ENCODE results near the gene L1TD1. TPM values are rescaled to one million over a fixed set of nuclear protein-coding genes. Genes with fewer than 3 reads are reported as not detected.
"Not testable (repeated sequence)": the region's sequence is repeated elsewhere in the genome, so short reads cannot be mapped to it uniquely, and the experiment has no call there.

L1TD1 gene, protein sequence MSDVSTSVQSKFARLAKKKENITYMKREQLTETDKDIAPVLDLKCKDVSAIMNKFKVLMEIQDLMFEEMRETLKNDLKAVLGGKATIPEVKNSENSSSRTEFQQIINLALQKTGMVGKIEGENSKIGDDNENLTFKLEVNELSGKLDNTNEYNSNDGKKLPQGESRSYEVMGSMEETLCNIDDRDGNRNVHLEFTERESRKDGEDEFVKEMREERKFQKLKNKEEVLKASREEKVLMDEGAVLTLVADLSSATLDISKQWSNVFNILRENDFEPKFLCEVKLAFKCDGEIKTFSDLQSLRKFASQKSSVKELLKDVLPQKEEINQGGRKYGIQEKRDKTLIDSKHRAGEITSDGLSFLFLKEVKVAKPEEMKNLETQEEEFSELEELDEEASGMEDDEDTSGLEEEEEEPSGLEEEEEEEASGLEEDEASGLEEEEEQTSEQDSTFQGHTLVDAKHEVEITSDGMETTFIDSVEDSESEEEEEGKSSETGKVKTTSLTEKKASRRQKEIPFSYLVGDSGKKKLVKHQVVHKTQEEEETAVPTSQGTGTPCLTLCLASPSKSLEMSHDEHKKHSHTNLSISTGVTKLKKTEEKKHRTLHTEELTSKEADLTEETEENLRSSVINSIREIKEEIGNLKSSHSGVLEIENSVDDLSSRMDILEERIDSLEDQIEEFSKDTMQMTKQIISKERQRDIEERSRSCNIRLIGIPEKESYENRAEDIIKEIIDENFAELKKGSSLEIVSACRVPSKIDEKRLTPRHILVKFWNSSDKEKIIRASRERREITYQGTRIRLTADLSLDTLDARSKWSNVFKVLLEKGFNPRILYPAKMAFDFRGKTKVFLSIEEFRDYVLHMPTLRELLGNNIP
- under 1 TPM; 0.09 to 0.34 TPM for total RNA-seq
- long read RNA-seq = 0 reads

DNA sequence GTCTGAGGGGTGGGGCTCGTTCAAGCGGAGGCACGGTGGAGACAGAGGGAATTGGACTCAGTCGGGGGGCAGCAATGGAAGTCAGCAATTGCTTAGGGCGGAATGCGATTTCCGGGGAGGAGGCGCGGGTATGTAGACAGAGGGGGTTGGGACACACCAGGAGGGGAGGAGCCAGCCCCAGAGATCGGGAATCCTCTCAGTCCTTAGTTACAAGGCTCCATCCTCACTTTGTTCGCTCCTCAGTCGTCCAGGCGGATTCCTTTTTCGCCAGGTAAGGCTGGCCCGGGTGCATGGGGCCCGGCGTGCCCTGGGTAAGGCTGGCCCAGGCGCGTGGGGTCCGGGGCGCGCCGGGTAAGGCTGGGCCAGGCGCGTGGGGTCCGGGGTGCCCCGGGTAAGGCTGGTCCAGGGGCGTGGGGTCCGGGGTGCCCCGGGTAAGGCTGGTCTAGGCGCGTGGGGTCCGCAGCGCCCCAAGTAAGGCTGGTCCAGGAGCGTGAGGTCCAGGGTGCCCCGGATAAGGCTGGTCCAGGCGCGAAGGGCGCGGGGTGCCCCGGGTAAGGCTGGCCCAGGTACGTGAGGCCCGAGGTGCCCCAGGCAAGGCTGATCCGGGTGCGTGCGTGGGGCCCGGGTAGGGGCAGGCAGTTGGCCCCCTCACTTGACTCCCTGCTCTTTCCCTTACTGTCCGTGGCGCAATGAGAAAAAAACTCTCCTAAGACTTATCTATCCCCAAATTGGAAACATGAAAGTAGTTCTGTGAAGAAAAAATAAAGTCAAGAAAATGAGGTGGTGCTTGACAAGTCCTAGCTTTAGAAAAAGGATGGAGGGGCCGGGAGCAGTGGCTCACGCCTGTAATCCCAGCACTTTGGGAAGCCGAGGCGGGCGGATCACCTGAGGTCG lies at the start of gene L1TD1:
TSS of gene L1TD1 (plus strand) at position 199 of the 894 bp plus-strand sequence. CDS start 11,780 bp downstream, outside the sequence.
- intact Hi-C loops (cut with DNase I) = no loop called here
- no peak for ATAC-seq
- no peak for DNase-seq

DNA sequence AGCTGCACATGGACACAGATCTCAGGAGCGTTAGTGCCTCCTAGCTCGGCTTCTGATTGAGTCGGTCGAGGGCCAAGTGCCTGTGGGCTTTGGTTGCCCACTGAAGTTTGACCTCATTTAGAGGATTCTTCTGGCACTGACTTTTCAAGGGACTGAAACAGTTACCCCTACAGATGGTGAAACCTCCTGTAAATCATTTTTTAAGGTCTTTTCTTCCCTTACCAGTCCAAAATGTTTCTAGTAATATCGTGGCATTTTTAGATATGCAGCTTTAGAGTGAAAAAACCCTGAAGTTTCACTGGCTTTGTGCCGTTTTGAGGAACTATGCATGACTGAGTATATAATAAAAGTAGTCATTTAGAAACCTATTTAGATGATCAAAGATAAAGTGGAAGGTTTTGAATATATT lies 34.7 kb upstream of the L1TD1 start:
- intact Hi-C loops (cut with DNase I) = no loop called here
- DNase-seq (no peak), ATAC-seq (no peak)

DNA sequence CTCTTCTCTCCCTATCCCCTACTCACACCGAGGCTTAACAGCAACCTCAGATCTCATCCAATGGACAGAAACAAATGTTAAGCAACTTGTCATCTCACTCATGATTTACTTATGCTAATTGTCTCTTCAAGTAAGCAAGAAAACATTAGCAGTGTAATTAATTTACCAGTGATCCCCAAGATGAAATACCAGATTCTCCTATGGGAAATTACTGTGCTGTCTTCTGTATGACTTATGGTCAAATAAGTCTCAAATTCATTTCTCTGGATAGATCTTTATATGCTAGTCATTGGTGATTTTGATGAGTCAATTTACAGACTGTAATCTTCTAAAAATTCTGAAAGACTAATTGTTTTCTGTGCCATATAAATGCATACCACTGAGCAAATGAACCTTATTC lies 32.9 kb upstream of the L1TD1 start:
- DNase-seq (no peak), ATAC-seq (no peak)
- intact Hi-C loops (cut with DNase I) = no loop called here

DNA sequence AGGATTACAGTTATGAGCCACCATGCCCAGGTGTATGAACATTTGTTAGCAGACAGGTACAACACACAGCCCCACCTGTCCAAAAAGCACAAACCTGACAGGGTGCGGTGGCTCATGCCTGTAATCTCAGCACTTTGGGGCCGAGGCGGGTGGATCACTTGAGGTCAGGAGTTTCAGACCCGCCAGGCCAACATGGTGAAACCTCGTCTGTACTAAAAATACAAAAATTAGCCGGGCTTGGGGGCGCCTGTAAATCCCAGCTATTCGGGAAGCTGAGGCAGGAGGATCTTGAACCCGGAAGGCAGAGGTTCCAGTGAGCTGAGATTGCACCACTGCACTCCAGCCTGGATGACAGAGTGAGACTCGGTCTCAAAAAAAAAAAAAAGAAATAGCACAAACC lies 24.3 kb upstream of the L1TD1 start:
- ATAC-seq; intact Hi-C loops (cut with DNase I); DNase-seq: not testable (repeated sequence)

DNA sequence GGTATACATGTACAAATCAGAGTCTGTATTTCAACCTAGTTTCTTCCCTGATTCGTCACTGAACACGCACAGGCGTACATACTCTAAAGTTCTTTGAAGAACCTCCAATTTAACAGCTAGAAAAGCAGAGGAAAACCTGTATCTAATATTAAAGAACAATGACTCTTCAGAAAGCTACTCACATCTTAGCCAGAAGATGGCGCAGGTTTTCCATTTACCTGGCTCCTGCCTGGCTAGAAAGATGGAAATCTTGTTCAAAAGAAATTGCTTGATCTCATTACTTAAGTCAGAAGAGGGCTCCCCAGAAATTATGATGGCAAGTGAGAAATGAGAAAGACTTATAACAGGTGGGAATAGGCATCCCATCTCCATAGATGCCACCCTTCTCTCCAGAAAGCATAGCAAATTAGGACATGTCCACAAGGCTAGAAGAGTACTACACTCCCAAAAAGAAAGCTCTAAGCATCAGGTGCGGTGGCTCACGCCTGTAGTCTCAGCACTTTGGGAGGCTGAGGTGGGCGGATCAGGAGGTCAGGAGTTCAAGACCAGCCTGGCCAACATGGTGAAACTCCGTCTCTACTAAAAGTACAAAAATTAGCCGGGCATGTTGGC lies 19.0 kb upstream of the L1TD1 start:
- no peak for DNase-seq
- intact Hi-C loops (cut with DNase I) = loop anchor here (1.0 to 2.0 kb wide), 2 partner anchors 231 kb away; no protein-coding TSS in a partner anchor
- peak; percentile 23 to 41 for ATAC-seq

DNA sequence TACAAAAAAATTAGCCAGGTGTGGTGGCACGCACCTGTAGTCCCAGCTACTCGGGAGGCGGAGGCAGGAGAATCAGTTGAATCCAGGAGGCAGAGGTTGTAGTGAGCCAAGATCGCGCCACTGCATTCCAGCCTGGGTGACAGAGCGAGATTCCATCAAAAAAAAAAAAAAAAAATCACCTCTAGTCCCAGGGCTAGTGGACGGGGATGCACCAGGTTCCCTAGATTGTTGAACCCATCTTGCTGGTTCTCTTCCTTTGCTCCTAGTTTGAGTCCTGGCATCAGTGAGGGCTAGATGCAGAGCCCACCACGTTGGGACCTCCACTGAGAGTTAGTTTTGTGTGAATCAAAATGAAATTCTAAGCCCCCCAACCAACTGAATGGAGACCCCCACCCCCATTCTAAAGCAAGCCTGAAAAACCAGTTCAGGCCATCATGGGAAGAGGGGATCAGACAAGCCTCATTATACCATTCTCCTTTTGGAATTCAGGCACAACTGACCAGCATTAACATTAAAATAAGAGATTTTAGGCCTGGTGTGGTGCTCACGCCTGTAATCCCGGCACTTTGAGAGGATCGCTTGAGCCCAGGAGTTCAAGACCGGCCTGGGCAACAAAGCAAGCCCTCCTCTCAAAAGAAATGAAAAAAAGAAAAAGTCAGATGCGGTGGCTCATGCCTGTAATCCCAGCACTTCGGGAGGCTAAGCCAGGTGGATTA lies 17.9 kb upstream of the L1TD1 start:
- intact Hi-C loops (cut with DNase I) = no loop called here
- DNase-seq = no peak
- ATAC-seq = no peak

DNA sequence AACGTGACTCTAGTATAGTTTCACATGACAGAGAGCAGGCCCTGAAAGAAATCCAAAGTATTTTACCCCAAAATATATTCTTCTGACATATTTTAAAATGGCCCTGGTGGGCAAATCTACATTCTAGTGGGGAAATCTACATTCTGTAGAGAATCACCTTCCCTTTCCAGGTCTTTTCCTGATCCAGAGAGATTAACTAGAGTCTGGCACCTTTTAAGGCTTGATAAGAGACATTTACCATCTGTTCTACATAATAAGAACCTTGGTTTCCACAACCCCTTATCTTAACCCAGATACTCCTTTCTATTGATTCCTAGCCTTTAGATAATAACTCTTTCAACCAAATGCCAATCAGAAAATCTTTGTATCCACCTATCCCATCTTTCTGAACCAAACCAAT lies 17.0 kb upstream of the L1TD1 start:
- intact Hi-C loops (cut with DNase I) = no loop called here
- no peak for DNase-seq
- ATAC-seq = no peak

DNA sequence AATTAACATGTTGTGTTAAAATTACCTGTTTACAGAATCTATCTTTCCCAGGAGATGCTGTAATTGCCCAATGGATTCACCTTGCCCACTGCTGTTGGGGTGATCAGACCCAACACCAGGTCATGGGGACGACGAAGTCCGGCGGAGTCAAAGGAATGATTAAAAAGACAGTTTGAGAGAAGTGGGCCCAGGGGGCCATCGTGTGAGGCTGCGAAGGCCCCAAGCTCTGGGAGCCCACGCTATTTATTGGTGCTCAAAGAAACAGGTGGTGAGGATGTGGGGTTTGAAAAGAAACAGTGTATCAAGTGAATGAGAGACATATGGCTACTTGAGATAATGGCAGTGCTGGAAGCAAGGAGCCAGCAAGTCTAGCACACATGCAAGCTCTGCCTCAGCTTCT lies 16.3 kb upstream of the L1TD1 start:
- DNase-seq (no peak), ATAC-seq (no peak)
- intact Hi-C loops (cut with DNase I) = no loop called here

DNA sequence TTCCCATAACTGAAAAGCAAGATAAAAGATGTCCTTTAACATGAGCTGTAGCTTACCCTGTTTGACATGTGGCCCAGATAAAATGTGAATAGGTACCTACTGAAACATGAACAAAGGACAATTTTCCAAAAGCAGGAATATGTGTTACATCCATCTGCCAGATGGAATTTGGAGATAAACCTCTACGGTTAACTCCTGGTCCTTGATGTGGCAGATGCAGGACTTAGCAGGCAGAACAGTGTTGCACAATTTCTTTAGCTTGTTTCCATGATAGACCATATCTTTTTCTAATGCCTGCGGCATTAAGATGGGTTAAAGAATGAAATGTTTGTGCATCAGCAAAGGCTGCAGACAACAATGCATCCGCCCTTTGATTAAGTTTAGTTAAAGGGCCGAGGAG lies 14.6 kb upstream of the L1TD1 start:
- intact Hi-C loops (cut with DNase I); DNase-seq; ATAC-seq: not testable (repeated sequence)

DNA sequence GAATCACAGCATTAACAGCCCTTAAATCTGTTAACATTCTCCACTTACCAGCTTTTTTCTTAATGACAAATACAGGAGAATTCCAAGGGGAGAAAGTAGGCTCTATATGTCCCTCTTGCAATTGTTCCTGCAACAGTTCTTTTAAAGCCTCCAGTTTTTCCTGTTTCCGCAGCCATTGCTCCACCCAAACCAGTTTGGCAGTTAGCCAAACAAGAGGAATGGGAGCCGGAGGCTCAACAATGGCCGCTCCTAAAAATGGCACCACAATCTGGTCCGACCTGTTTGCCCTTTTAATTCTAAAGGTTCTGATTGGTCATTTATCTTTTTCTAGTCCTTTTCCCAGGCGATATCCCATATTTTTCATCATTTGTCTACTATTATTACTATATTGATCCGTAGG lies 14.0 kb upstream of the L1TD1 start:
- intact Hi-C loops (cut with DNase I) = no loop called here
- ATAC-seq = no peak
- DNase-seq = no peak

DNA sequence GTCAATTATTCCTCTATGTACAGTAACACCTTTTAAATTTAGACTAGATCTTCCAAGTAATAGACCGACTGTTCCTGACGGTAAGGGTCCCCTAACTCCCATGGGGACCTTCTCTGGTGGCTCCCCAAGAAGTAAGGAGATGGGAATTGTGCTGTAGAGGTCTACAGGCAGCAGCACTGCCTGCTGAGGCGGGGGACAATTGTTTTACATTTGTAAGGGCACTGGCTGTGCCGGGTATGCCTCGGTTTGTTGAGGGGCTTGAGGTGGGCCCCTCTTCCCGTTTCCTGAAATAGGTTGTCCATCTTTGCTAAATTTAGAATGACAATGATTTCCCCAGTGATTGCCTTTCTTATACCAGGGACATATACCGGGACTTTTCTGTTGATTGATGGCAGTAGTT lies 13.1 kb upstream of the L1TD1 start:
- intact Hi-C loops (cut with DNase I) = no loop called here
- DNase-seq (no peak), ATAC-seq (no peak)

DNA sequence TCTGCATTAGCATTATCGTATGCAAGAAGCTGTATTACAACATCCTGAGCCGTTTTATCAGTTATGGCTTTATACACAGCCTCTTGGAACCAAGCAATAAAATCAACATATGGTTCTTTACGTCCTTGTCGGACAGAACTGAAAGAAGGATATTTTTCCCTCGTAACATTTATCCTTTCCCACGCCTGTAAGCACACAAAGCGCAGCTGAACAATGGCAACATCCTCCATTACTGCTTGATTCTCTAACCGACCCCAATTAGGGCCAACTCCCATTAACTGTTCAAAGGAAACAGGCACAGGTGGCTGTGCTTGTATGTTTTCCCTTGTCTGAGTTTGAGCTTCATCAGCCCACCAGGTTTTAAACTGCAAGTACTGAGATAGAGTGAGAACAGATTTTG lies 12.5 kb upstream of the L1TD1 start:
- ATAC-seq; intact Hi-C loops (cut with DNase I); DNase-seq: not testable (repeated sequence)

DNA sequence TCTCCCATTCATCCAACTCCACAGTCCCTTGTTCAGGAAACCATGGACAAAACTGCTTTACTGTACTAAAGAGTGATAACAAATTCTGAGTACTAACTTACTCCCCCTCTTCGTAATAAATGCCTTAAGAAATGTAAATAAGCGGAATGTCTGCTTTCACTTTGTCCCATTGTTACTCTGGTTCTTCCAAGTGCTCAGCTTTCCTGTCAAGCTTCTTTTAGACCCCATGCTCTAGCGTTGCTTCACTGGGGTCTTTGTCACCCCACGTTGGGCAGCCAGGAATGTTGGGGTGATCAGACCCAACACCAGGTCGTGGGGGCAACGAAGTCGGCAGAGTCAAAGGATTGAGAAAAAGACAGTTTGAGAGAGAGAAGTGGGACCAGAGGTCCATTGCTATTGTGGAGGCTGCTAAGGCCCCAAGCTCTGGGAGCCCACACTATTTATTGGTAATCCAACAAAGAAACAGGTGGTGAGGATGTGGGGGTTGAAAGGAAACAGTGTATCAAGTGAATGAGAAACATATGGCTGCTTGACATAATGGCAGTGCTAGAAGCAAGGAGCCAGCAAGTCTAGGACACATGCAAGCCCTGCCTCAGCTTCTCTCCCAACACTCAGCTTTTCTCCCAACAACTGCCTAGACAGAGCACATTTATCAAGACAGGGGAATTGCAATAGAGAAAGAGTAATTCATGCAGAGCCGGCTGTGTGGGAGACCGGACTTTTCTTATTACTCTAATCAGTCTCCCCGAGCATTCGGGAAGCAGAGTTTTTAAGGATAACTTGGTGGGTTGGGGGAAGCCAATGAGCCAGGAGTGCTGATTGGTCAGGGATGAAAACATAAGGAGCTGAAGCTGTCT lies 11.3 kb upstream of the L1TD1 start:
- ATAC-seq; intact Hi-C loops (cut with DNase I): not testable (repeated sequence)

DNA sequence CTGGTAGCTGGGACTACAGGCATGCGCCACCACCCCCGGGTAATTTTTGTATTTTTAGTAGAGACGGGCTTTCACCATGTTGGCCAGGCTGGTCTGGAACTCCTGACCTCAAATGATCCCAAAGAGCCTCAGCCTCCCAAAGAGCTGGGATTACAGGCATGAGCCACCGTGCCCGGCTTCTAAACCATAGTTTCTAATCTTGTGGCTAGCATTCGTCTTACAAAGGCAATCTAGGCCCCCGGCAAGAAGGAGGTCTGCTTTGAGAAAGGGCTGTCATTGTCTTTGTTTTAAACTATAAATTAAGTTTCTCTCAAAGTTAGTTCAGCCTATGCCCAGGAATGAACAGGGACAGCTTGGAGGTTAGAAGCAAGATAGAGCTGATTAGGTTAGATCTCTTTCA lies 10.3 kb upstream of the L1TD1 start:
- ATAC-seq = no peak
- intact Hi-C loops (cut with DNase I) = no loop called here
- DNase-seq = no peak

More for the DNA sequence above, 11.3 kb upstream of the L1TD1 start:
- not testable (repeated sequence) for DNase-seq

DNA sequence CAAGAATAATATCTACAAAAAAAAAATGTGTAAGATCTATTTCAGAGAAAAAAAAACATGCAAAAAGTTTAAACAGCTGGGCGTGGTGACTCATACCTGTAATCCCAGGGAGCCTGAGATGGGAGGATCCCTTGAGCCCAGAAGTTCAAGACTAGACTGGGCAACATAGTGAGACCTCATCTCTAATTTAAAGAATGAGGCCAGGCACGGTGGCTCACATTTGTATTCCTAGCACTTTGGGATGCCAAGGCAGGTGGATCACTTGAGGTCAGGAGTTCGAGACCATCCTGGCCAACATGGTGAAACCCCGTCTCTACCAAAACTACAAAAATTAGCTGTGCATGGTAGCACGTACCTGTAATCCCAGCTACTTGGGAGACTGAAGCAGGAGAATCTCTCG lies 9.4 kb upstream of the L1TD1 start:
- ATAC-seq; DNase-seq; intact Hi-C loops (cut with DNase I): not testable (repeated sequence)

DNA sequence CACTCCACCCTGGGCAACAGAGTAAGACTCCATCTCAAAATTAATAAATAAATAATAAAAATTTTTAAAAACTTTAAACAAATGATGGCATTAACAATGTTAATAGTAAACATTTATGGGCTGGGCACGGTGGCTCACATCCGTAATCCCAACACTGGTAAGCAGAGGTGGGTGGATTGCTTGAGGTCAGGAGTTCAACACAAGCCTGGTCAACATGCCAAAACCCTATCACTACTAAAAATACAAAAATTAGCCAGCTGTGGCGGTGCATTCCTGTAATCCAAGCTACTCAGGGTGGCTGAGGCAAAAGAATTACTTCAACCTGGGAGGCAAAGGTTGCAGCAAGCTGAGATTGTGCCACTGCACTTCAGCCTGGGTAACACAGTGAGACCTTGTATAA lies 9.0 kb upstream of the L1TD1 start:
- intact Hi-C loops (cut with DNase I) = no loop called here
- ATAC-seq (no peak), DNase-seq (no peak)

DNA sequence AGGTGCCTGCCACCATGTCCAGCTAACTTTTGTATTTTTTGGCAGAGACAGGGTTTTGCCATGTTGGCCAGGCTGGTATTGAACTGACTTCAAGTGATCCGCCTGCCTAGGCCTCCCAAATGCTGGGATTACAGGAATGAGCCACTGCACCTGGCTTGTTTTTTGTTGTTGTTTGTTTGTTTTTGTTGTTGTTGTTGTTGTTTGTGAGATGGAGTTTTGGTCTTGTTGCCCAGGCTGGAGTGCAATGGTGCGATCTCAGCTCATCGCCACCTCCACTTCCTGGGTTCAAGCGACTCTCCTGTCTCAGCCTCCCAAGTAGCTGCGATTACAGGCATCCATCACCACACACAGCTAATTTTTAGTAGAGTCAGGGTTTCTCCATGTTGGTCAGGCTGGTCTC lies 7.1 kb upstream of the L1TD1 start:
- ATAC-seq (no peak), DNase-seq (no peak)
- intact Hi-C loops (cut with DNase I) = no loop called here

Data from left cardiac atrium (tissue), 4 donors.